ENCODE results near the gene PFDN1. TPM values are rescaled to one million over a fixed set of nuclear protein-coding genes. Genes with fewer than 3 reads are reported as not detected.

The PFDN1 gene
- total and polyA plus RNA-seq, 9 of the 15 experiments (the other 6 are each of a cell fraction or from before 2014, with no cell fraction given), result 45.5 to 215 (median 78.0) TPM

GRCh38 chr5:140299056-140299455, 3.8 kb downstream of the PFDN1 start (continued):
- TF ChIP-seq ZNF75A (CRISPR knock-in tag; IDR thresholded peaks at IDR 0.05), result no peak

GRCh38 chr5:140298183-140298601, 4.7 kb downstream of the PFDN1 start:
- Histone ChIP-seq H3K9me1 (ENCODE audit: control insufficient read depth, insufficient read depth, low read length) (no peaks in the 10 kb centered on the region), H3K27me3 (ENCODE audit: control insufficient read depth in 2 of 2, insufficient read depth in 2 of 2, low read length in 2 of 2) (no peaks in the 10 kb centered on the region), H3K9ac (ENCODE audit: insufficient read depth in 1 of 2, low read depth in 2 of 2, low read length in 2 of 2) (no peak overlapping the region), H4K20me1 (replicated peaks; ENCODE audit: control insufficient read depth, insufficient read depth, low read length) (0 out of 2 replicates have a peak, but pooled peaks cover 3% of the 10 kb centered on the region), H3K4me3 (no peak overlapping the region), H3K27ac (ENCODE audit: extremely low read depth, low read depth, low read length) (no peak overlapping the region), H3K36me3 (ENCODE audit: control insufficient read depth, insufficient read depth, low read length) (peaks cover 26% of the 10 kb centered on the region; the same call in 1 of the 3 replicates), H2AFZ (ENCODE audit: low read depth, low read length) (no peak overlapping the region), H3K79me2 (ENCODE audit: control insufficient read depth, insufficient read depth, low read length) (peaks cover 74% of the 10 kb centered on the region), H3K4me1 (replicated peaks in 1 of 2; ENCODE audit: control insufficient read depth in 2 of 2, insufficient read depth in 2 of 2, low read length in 2 of 2) (peaks cover 0 to 10% of the 10 kb centered on the region in 2 experiments; a peak in 3 of 5 replicates), H3K9me3 (replicated peaks; ENCODE audit: control insufficient read depth, insufficient read depth, low read depth, low read length) (no peaks in the 10 kb centered on the region), H3K4me2 (ENCODE audit: insufficient read depth, low read length) (no peak overlapping the region)
- FAIRE-seq (no peak), ATAC-seq (no peak), DNase-seq (ENCODE audit: extremely low read depth in 1 of 4, low spot score in 3 of 4) (no peak)
- intact Hi-C loops (cut with micrococcal nuclease) (no loop called here), in situ Hi-C loops (cut with MboI) (no loop called here)
- POLR2A ChIA-PET, result interaction anchor here (0.6 to 1.0 kb wide), 3 partner anchors 16 to 133 kb away, joined by 3 read pairs; no protein-coding TSS in a partner anchor
- BruUV-seq (replicated peaks), result no TSS peak
- CTCF ChIA-PET (ENCODE audit: low intra/inter-chr PET ratio), result no interaction called here
- TF ChIP-seq PPARD (CRISPR knock-in tag; IDR thresholded peaks at IDR 0.05) (no peak), ATF3 (IDR thresholded peaks at IDR 0.05) (0 out of 2 replicates have a peak, but pooled peaks have one; percentile 9), ATF3 (CRISPR knock-in tag; conservative IDR thresholded peaks at IDR 0.05) (no peak)
- 59% methylated on average over 1 of the region's 1 CpG for WGBS (ENCODE audit: insufficient coverage, low coverage, missing lambda C conversion rate)

Data from K562 (cell line).